NB4 (cell line): ENCODE measurements around the gene CACNA2D3.
"Not testable (repeated sequence)": the region's sequence is repeated elsewhere in the genome, so short reads cannot be mapped to it uniquely, and the experiment has no call there.

Experiments
- CTCF ChIP-seq: IDR thresholded peaks from one replicate; pipeline ENCODE4 v1.5.1; 2012; ENCODE audit warnings: low read depth, low read length
- MYC ChIP-seq: IDR thresholded peaks from 2 replicates; pipeline ENCODE4 v1.6.1; 2011; ENCODE audit warnings: low read depth, low read length
- POLR2A ChIP-seq: IDR thresholded peaks from 2 replicates; pipeline ENCODE4 v1.6.1; 2011; ENCODE audit warnings: mild to moderate bottlenecking; ENCODE audit not compliant: insufficient read length; ENCODE audit errors: extremely low read depth

- not testable (repeated sequence) for TF ChIP-seq CTCF, POLR2A, MYC
Observed at GRCh38 chr3:54639790-54640372, 517.5 kb downstream of the CACNA2D3 start.
